Progenitor cell of endocrine pancreas (in vitro differentiated cells): ENCODE measurements around the gene FAHD1. TPM values are rescaled to one million over a fixed set of nuclear protein-coding genes. Genes with fewer than 3 reads are reported as not detected.

Experiments
- DNase-seq: peaks from one replicate; pipeline ENCODE4 v3.0.0; 2021; ENCODE audit warnings: low spot score; ENCODE audit not compliant: unreplicated experiment
- H3K27ac Mint-ChIP-seq: 2 replicates; pipeline ENCODE4 v1.8.0; 2021; ENCODE audit warnings: mild to moderate bottlenecking, moderate library complexity, mixed read lengths
- H3K27me3 Mint-ChIP-seq: 2 replicates; pipeline ENCODE4 v1.8.0; 2021; ENCODE audit warnings: mixed read lengths
- H3K36me3 Mint-ChIP-seq: 2 replicates; pipeline ENCODE4 v1.8.0; 2022; ENCODE audit warnings: mixed read lengths; ENCODE audit not compliant: insufficient read depth
- H3K4me1 Mint-ChIP-seq: 2 replicates; pipeline ENCODE4 v1.8.0; 2021; ENCODE audit warnings: low read depth, mixed read lengths
- H3K4me3 Mint-ChIP-seq: 2 replicates; pipeline ENCODE4 v1.8.0; 2021; ENCODE audit warnings: low read depth, mild to moderate bottlenecking, moderate library complexity, mixed read lengths
- H3K9me3 Mint-ChIP-seq: 2 replicates; pipeline ENCODE4 v1.8.0; 2021; ENCODE audit warnings: low read depth, mixed read lengths
- total RNA-seq: library from RNA; stranded (reverse); gene quantifications from 2 replicates; pipeline ENCODE4 v1.2.1, GENCODE V29; 2021
- TF ChIP-seq, protein P1 (sequence below): fragments of 200-600 bp; sonication (generic); IDR thresholded peaks from one replicate; pipeline ENCODE4 v1.5.0; 2021; ENCODE audit warnings: antibody characterized with exemption, mild to moderate bottlenecking; ENCODE audit not compliant: unreplicated experiment

Gene FAHD1
- total RNA-seq, 1 donor from 2014 or later: 26.3 TPM

GRCh38 chr16:1788095-1788707, 38.8 kb upstream of the FAHD1 start:
- Mint-ChIP-seq H3K4me3 (no peak overlapping the region), H3K36me3 (peaks cover 4% of the 10 kb centered on the region), H3K27ac (no peak overlapping the region), H3K4me1 (peaks cover 6% of the 10 kb centered on the region), H3K9me3 (no peaks in the 10 kb centered on the region), H3K27me3 (no peaks in the 10 kb centered on the region)
- DNase-seq: no peak
- TF ChIP-seq, protein P1, sequence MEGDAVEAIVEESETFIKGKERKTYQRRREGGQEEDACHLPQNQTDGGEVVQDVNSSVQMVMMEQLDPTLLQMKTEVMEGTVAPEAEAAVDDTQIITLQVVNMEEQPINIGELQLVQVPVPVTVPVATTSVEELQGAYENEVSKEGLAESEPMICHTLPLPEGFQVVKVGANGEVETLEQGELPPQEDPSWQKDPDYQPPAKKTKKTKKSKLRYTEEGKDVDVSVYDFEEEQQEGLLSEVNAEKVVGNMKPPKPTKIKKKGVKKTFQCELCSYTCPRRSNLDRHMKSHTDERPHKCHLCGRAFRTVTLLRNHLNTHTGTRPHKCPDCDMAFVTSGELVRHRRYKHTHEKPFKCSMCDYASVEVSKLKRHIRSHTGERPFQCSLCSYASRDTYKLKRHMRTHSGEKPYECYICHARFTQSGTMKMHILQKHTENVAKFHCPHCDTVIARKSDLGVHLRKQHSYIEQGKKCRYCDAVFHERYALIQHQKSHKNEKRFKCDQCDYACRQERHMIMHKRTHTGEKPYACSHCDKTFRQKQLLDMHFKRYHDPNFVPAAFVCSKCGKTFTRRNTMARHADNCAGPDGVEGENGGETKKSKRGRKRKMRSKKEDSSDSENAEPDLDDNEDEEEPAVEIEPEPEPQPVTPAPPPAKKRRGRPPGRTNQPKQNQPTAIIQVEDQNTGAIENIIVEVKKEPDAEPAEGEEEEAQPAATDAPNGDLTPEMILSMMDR: no peak

GRCh38 chr16:1788708-1789100, 38.3 kb upstream of the FAHD1 start:
- no peak for DNase-seq
- Mint-ChIP-seq H3K27ac (no peak overlapping the region), H3K27me3 (no peaks in the 10 kb centered on the region), H3K9me3 (no peaks in the 10 kb centered on the region), H3K36me3 (peaks cover 4% of the 10 kb centered on the region), H3K4me3 (no peak overlapping the region), H3K4me1 (peaks cover 1% of the 10 kb centered on the region)
- TF ChIP-seq, protein P1: no peak

- TF ChIP-seq, protein P1: no peak
- no peak for DNase-seq
- Mint-ChIP-seq H3K4me1 (peaks cover 1% of the 10 kb centered on the region), H3K4me3 (no peak overlapping the region), H3K9me3 (no peaks in the 10 kb centered on the region), H3K36me3 (peaks cover 4% of the 10 kb centered on the region), H3K27me3 (no peaks in the 10 kb centered on the region), H3K27ac (no peak overlapping the region)
These were observed 37.4 kb upstream of the FAHD1 start for GRCh38 chr16:1789643-1790045.

DNA sequence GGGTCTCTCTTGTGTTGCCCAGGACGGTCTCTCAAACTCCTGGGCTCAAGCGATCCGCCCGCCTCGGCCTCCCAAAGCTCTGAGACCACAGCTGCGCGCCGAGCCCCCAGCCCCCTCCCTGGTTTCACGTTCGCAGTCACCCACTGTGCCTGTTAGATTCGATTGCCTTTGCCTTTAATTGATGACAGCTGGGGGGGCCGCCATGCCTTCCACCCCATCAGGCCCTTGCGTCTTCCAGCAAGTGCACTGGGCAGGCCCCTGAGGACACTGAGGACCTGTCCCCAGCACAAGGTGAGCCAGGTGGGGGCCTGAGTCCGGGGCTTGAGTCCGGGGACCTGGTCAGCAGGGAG, 36.8 kb upstream of the FAHD1 start:
- H3K36me3 Mint-ChIP-seq: peaks cover 4% of the 10 kb centered on the region
- H3K4me3 Mint-ChIP-seq: no peak overlapping the region
- peak; percentile 9 for DNase-seq
- peaks cover 1% of the 10 kb centered on the region for H3K4me1 Mint-ChIP-seq
- TF ChIP-seq, protein P1: no peak
- no peak overlapping the region for H3K27ac Mint-ChIP-seq
- no peaks in the 10 kb centered on the region for H3K27me3 Mint-ChIP-seq
- H3K9me3 Mint-ChIP-seq: no peaks in the 10 kb centered on the region

GRCh38 chr16:1790611-1791255, 36.3 kb upstream of the FAHD1 start:
- Mint-ChIP-seq H3K36me3 (peaks cover 4% of the 10 kb centered on the region), H3K27ac (no peak overlapping the region), H3K4me1 (peaks cover 3% of the 10 kb centered on the region), H3K4me3 (no peak overlapping the region), H3K9me3 (no peaks in the 10 kb centered on the region), H3K27me3 (no peaks in the 10 kb centered on the region)
- TF ChIP-seq, protein P1: no peak
- no peak for DNase-seq
